ENCODE results near the gene LMTK2.

LMTK2 gene

GRCh38 chr7:98229991-98230745 is 123.5 kb downstream of the LMTK2 start:
- DNase-seq (ENCODE audit: extremely low read depth, low read depth), result no peak
- TF ChIP-seq CTCF (IDR thresholded peaks at IDR 0.05; ENCODE audit: low read depth, low read length), result no peak

GRCh38 chr7:98230746-98231471 is 124.2 kb downstream of the LMTK2 start:
- DNase-seq (ENCODE audit: extremely low read depth, low read depth), result no peak
- no peak for TF ChIP-seq CTCF (IDR thresholded peaks at IDR 0.05; ENCODE audit: low read depth, low read length)

DNA sequence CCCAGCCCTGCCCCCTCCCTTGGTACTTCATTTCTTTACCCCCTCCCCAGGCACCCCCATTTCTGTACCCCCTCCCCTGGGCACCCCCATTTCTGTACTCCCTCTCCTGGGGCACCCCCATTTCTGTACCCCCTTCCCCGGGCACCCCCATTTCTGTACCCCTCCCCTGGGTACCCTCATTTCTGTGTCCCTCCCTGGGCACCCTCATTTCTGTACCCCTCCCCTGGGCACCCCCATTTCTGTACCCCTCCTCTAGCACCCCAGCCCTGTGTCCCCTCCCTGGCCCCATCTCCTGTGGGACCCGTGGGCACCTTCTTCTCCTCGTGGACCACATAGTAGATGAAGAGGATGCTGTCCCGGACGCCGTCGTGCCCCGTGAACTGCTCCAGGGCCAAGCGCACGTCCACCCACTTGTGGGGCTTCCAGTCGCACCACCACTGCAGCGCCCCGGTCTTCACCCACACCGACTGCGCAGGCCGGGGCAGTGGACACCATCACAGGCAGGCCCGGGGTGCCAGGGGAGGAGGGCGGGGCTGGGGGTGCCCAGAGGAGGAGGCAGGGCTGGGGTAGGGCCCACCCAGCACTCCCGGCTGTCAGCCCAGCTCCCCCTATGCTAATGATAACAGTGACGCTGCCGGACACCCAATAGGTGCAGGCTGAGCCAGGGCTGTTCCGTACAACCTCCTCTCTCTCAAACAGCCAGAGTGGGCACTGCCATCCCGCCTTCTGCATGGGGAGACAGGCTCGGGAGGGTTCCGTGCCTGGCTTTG is 125.0 kb downstream of the LMTK2 start:
- no peak for DNase-seq (ENCODE audit: extremely low read depth, low read depth)
- no peak for TF ChIP-seq CTCF (IDR thresholded peaks at IDR 0.05; ENCODE audit: low read depth, low read length)

- no peak for TF ChIP-seq CTCF (IDR thresholded peaks at IDR 0.05; ENCODE audit: low read depth, low read length)
- no peak for DNase-seq (ENCODE audit: extremely low read depth, low read depth)
Observed at GRCh38 chr7:98232263-98232585, 125.6 kb downstream of the LMTK2 start.

GRCh38 chr7:98232799-98233198 is 126.1 kb downstream of the LMTK2 start:
- DNase-seq (ENCODE audit: extremely low read depth, low read depth), result no peak
- TF ChIP-seq CTCF (IDR thresholded peaks at IDR 0.05; ENCODE audit: low read depth, low read length), result no peak

DNA sequence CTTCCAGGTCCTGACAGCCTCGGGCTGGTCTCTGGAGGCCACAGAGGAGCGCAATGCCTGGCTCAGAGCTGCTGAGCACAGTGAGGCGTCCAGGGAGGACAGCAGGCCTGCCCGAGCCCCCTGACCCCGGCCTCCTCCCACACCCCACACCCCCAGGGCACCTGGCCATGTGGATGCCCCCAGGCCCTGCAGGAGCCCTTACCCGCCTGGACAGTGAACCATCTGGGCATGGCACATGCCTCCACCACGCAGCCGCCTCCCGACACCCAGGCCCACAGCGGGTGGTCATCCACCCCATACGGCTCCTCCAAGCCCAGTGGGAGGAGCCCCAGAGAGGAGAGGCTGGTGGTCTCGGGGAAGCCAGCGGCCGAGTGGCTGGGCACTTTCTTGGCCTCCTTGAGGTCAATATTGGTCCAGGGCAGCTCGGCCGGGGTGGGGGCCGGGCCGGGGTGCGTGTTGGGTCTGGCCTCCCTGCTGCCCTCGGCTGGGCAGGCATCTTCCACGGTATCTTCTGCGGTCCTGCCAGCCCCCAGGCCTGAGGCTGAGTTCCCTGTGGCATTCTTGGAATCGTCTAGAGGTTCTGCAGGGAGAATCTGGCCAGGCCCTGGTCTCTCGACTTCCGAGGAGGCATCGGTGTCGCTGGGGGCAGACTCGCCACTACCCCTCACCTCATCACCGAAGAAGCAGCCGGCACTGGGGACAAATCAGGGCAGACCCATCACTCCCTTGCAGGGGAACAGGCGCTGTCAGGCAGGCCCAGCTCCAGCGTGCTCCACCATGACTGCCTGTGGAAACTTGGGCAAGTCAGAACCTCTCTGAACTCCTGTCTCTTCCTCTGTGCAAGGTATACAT is 126.8 kb downstream of the LMTK2 start:
- no peak for TF ChIP-seq CTCF (IDR thresholded peaks at IDR 0.05; ENCODE audit: low read depth, low read length)
- no peak for DNase-seq (ENCODE audit: extremely low read depth, low read depth)
